ENCODE data around the gene CP.

DNA sequence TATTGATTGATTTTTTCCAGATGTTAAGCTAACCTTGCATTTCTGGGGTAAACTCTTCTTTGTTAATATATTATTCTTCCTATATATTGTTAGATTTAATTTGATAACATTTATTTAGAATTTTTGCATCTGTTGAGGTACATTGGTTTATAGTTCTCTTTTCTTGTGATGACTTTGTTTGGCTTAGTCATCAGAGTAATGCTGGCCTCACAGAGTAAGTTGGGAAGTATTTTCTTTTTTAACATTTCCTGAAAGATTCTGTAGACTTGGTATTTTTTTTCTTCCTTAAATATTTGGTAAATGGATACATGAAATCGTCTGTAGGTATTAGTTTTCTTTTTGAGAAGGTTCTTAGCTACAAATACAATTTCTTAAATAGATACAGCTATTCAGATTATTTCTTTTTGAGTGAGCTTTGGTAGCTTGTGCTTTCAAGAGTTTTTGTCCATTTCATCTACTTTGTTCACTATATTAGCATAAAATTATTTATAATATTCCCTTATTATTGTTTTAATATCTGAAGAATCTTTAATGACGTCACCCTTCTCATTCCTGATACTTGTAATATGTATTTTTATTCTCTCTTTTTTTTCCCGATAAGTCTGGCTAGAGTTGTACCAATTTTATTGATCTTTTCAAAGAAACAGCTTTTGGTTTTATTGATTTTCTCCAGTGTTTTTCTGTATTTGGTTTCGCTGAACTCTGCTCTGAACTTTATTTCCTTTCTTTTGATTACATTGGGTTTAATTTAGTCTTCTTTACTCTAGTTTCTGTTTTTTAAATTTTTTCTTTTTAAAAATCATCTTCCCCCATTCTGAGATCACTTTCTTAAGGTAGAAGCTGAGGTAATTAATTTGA, 98.7 kb downstream of the CP start:
- TF ChIP-seq, protein P1, sequence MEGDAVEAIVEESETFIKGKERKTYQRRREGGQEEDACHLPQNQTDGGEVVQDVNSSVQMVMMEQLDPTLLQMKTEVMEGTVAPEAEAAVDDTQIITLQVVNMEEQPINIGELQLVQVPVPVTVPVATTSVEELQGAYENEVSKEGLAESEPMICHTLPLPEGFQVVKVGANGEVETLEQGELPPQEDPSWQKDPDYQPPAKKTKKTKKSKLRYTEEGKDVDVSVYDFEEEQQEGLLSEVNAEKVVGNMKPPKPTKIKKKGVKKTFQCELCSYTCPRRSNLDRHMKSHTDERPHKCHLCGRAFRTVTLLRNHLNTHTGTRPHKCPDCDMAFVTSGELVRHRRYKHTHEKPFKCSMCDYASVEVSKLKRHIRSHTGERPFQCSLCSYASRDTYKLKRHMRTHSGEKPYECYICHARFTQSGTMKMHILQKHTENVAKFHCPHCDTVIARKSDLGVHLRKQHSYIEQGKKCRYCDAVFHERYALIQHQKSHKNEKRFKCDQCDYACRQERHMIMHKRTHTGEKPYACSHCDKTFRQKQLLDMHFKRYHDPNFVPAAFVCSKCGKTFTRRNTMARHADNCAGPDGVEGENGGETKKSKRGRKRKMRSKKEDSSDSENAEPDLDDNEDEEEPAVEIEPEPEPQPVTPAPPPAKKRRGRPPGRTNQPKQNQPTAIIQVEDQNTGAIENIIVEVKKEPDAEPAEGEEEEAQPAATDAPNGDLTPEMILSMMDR (IDR thresholded peaks at IDR 0.05), result no peak
- TF ChIP-seq POLR2A (IDR thresholded peaks at IDR 0.05), result no peak
